HG02759 (cell line): ENCODE measurements around the gene CKLF.
"Not testable (repeated sequence)": the region's sequence is repeated elsewhere in the genome, so short reads cannot be mapped to it uniquely, and the experiment has no call there.

ENCODE experiments used
- ATAC-seq: cut with Tn5 transposase; IDR thresholded peaks from one replicate; pipeline ENCODE4 v1.9.1; 2021; ENCODE audit warnings: mild to moderate bottlenecking, moderate library complexity; ENCODE audit not compliant: unreplicated experiment

CKLF gene

GRCh38 chr16:66566051-66566901, 13.9 kb downstream of the CKLF start, which contains the start of gene CMTM1:
Gene CMTM1 (plus strand): TSS chr16:66566439. CDS start chr16:66566514, 75 bp downstream.
- ATAC-seq = no peak

- not testable (repeated sequence) for ATAC-seq
Measured at GRCh38 chr16:66567270-66567669, 14.9 kb downstream of the CKLF start.

DNA sequence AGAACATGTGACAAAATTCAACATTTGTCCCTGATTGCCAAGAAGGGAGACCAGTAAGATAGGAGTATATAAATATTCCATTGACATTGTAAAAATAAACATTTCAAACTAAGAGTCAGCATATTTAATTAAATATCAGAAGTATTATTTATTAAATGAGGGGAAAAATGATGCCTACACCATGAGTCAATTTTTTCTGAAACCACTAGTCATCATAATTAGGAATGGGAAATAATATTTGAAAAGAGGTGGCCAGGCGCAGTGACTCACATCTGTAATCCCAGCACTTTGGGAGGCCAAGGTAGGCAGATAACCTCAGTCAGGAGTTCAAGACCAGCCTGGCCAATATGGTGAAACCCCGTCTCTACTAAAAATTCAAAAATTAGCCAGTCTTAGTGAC, 16.0 kb downstream of the CKLF start:
- no peak for ATAC-seq

- no peak for ATAC-seq
Measured at GRCh38 chr16:66569131-66569530, 16.8 kb downstream of the CKLF start.

- no peak for ATAC-seq
Measured at GRCh38 chr16:66569827-66570405, 17.5 kb downstream of the CKLF start.

GRCh38 chr16:66572356-66572755, 20.0 kb downstream of the CKLF start:
- ATAC-seq = no peak

DNA sequence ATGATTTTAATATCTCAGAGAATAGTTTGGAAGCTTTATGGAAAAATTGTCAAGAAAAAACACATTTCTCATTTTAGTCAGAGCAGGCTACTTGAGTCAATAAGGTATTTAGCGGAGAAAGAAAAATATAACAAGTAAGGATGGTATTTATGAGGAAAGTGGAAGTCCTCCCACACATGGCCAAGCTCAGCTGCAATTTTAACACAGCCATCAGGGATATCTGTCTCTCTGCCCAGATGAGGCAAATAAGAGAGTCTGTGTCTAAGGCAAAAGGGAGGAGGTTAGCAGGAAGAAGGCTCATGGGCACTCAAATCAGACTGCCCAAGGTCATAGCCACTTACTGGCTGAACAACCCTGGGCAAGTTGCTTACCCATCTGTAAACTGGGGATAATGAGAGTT, 21.7 kb downstream of the CKLF start:
- ATAC-seq = no peak

DNA sequence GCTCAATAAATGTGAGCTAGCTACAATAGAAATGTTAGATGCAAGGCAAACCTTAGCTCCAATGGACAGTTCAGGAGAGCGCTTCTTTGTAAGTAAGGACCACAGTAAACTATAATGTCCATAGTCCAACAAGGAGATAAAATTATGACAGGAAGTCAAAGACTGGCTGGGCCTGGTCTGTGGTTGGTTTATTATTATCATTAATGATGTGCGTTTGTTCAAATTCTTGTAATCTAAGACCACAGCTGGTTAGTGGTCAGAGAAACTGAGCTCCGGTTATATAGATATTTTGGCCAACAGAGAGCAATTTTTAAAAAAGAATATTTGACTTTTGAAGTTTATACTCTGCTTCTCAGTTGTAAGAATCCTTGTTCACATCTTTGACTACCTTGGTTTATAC, 22.2 kb downstream of the CKLF start:
- no peak for ATAC-seq

DNA sequence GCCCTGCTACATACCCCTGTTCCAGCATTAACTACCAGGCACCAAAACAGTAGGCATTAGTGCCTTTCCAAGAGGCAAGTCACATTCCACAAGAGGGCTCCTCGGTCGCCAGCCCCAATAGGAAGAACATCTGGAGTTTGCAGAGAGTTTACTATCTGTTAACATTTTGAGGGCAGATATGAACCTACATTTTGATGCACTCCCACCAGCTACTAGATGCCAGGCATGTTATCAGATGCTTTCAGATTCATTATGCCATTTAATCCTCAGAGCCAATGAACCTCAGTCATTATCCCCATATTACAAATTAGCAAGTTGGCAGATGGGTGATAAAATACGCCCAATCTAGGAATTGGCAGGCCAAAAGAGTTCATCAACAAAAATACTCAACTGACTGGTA, 22.7 kb downstream of the CKLF start:
- ATAC-seq = no peak

GRCh38 chr16:66576296-66576695, 23.9 kb downstream of the CKLF start:
- no peak for ATAC-seq

- ATAC-seq = no peak
Measured at GRCh38 chr16:66578651-66579531, 26.5 kb downstream of the CKLF start, which contains the start of gene CMTM2. Gene CMTM2 (plus strand): TSS chr16:66579463. CDS start chr16:66579608, 145 bp downstream.

DNA sequence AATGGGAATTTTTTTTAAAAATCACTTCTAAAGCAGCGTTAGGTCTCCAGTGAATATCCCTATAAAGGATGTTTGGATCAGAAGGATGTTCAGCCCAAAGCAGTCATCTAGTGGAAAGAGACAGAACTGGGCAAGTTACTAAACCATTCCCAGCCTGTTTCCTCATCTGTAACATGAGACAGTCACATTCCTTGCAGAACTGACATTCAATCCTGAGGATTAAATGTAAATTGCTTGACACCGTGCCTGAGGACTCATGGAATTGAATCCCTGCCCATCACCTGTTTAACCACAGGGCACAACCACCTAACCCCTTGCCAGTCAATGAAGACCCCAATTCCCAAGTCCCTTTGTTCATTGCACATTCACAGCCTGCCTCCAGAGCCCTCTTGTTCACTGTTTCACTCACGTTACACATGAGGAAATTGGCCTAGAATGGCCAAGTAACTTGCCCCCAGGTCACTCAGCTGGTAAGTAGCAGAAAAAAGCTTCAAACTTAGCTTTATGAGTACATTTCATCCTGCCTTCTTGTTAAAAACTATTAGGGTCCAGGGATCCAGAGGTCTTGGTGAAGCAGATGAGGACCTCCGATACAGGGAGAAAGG, 28.3 kb downstream of the CKLF start:
- ATAC-seq = no peak

DNA sequence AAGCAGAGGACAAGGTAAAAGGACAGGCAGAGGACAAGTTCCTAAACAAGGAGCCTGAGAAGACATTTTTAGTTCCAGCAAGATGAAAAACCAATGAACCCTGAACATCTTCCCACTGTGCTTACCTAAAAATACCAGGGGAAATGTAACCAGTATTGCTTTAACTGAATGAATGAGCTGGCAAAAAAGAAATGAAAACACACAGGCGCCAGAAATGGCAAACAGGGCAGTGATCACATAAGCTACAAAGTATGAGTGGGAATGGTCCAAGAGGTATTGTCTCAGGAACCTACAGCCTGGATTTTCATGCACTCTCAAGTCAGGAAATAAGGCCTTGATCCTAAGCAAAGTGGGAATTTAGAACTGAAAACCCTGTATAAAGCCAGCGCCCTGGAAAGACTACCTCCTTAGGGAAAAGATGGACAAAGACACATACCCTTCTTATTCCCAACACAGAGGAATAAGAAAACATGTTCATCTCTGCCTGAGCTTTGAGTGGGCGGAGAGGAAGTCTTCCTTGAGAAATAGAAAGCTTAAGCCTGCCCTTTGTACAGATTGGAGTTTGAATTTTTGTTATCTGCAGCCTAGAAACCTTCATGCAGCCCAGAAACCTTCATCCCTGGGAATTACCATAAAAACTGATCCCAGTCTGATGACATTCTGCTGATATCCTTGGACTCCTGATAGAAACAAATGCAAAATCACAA, 29.0 kb downstream of the CKLF start:
- no peak for ATAC-seq

DNA sequence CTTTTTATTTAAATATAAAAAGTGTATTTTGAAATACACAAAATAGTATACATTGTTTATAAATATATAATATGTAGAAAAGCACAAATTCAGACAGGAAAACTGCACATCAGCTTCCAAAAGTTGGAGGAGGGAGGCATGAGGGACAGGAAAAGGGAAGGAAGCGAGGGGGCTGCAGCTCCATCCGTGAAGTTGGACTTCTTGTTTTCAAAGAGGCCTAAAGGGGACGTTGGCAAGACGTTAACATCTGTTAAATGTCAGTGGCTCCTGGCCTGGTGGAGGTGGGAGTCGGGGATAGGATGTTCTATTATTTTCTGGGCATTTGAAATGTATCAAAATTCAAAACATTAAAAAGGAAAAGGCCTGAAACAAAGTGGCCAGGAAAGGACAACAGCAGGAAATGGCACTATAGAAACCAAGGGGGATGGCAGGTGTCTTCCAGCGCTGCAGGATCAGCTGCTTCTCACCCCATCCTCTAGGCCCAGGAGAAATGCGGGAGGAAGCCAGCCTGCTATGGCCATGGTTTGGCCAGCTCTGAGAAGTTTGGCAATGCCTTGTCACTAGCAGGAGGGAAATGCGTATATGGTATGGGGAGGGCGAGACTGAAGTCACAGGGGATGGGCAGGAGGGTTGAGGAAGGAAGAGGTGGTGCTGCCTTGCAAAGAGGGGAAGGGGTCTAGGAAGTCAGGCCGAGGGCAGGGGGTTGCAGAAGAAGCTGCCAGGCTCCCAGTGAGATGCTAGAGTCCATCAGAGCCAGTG, 33.3 kb downstream of the CKLF start:
- no peak for ATAC-seq

DNA sequence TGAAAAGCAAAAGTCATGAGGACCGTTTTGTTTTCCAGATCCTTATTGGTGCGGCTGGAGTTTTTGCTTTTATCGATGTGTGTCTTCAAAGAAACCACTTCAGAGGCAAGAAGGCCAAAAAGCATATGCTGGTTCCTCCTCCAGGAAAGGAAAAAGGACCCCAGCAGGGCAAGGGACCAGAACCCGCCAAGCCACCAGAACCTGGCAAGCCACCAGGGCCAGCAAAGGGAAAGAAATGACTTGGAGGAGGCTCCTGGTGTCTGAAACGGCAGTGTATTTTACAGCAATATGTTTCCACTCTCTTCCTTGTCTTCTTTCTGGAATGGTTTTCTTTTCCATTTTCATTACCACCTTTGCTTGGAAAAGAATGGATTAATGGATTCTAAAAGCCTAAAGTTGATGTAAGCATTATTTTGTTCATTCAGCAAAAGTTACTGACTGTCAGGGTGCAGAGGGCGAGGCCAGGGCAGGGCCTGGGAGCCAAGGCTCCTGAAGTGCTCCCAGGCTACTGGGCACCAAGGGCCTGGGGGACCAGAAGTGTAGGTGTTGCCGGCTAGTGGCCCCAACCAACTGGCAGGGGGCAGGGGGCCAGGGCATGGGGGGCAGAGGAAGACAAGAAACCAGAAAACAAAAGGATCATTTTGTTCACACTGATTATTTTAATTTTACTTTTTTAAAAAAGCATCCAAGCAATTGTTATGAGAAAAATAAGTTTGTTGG, 35.7 kb downstream of the CKLF start:
- no peak for ATAC-seq

DNA sequence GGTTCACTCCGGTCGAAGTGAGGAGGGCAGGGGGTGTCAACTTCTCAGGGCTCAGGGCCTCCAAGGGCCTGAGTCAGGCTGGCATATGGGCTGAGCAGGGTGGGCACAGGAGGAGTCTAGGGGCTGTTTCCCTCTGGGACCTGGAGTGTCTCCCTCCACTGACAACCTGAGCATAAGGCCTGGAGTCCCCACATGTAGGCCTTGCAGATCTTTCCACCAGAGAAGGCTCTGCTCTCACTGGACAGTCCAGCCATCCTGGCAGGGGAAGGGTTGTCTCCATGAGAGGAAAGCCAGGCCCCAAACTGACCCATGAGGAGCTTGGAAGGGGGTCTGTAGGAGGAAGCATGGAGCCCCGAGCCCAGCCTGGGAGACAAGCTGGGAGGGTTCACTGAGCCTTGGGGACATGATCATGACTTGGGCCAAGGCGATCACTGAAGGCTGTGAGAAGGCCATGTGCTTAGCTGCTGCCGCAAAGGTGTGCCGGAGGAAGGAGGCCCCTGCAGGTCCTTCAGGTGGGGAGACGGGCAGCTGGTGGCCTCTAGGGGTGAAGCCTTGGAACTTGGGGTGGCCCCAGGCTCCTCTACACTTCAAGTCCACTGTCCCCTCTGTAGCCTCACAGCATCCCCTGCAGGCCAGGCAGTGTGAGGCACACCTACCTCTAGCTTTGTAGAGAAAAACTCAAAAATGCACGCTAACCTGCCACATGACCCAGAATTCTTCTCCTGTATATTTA, 36.8 kb downstream of the CKLF start:
- ATAC-seq = peak; percentile 67

DNA sequence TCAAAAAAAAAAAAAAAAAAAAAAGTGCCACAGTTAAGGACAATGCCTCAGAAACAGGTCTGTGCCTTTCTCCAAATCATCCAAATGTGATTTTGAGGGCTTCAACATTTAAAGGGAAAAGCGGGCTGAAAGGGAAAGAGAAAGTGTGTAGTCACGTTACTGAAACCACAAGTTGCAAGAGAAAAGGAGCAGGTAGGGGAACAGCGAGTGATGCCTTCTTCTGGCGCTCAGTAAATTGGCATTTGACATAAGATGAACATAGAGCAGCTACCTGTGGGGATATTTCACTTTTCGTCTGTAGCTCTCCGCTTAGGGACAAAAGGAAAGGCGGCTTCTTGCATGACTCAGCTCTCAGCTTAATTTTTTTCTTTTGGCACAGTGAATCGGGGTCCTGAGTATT, 37.9 kb downstream of the CKLF start:
- peak; percentile 56 for ATAC-seq

- no peak for ATAC-seq
Measured at GRCh38 chr16:66591018-66591417, 38.6 kb downstream of the CKLF start.
